Lung (tissue), 12 donors: ENCODE results near the gene MINDY4. TPM values are rescaled to one million over a fixed set of nuclear protein-coding genes. Genes with fewer than 3 reads are reported as not detected.
"Not testable (repeated sequence)": the region's sequence is repeated elsewhere in the genome, so short reads cannot be mapped to it uniquely, and the experiment has no call there.

Experiments used
- ATAC-seq: fragments of 200-7000 bp; cut with Tn5 transposase; one replicate; pipeline ENCODE4 v1.9.1; 2020; ENCODE audit warnings: moderate number of reproducible peaks; ENCODE audit not compliant: insufficient read depth, low FRiP score
- DNase-seq, 3 donors: peaks; one replicate each; pipeline ENCODE4 v3.0.0-alpha.2; 2013 to 2017
- H3K27ac ChIP-seq, 2 donors: one replicate each; pipeline ENCODE4 v1.5.1; 2013; ENCODE audit warnings: mild to moderate bottlenecking in 2 of 2, moderate library complexity in 2 of 2, control low read depth in 1 of 2, inconsistent platforms in 1 of 2, low read depth in 1 of 2, low read length in 1 of 2
- H3K27me3 ChIP-seq, 3 donors: one replicate each; pipeline ENCODE4 v1.5.1; 2013; ENCODE audit warnings: low read length in 2 of 3; ENCODE audit not compliant: control insufficient read depth in 3 of 3, insufficient read depth in 3 of 3
- H3K36me3 ChIP-seq, 4 donors: one replicate each; pipeline ENCODE4 v1.5.1; 2013; ENCODE audit warnings: low read length in 4 of 4, mild to moderate bottlenecking in 1 of 4, moderate library complexity in 1 of 4; ENCODE audit not compliant: control insufficient read depth in 4 of 4, insufficient read depth in 4 of 4
- H3K4me1 ChIP-seq, 5 donors: one replicate each; pipeline ENCODE4 v1.5.1; 2013; ENCODE audit warnings: low read length in 5 of 5, mild to moderate bottlenecking in 2 of 5, moderate library complexity in 1 of 5; ENCODE audit not compliant: control insufficient read depth in 5 of 5, insufficient read depth in 5 of 5
- H3K4me3 ChIP-seq: one replicate; pipeline ENCODE4 v1.5.1; 2013; ENCODE audit warnings: mild to moderate bottlenecking, control low read depth, moderate library complexity
- H3K9ac ChIP-seq, 2 donors: one replicate each; pipeline ENCODE4 v1.5.1; 2013; ENCODE audit warnings: low read length in 2 of 2, control low read depth in 1 of 2; ENCODE audit not compliant: insufficient read depth in 1 of 2
- H3K9me3 ChIP-seq, 4 donors: one replicate each; pipeline ENCODE4 v1.5.1; 2013; ENCODE audit warnings: low read length in 3 of 4, mild to moderate bottlenecking in 1 of 4, moderate library complexity in 1 of 4; ENCODE audit not compliant: control insufficient read depth in 4 of 4, insufficient read depth in 3 of 4
- WGBS, 2 donors: extraction: QIAGEN DNeasy Blood & Tissue Kit; methylation state at CpG; one replicate each; pipeline ENCODE4 v1.1.7; 2013; 5-methylcytosine and 5-hydroxymethylcytosine counted together
- polyA plus RNA-seq, 2 donors: library from polyadenylated mRNA; stranded (reverse); fragments of 200-250 nt; gene quantifications; one replicate each; pipeline ENCODE4 v1.2.1, GENCODE V29; 2013
- total RNA-seq, 2 donors: library from RNA; depleted of rRNA in 1 of 2; stranded (reverse); fragments of >200 nt in 1 of 2; gene quantifications; one replicate each; pipeline ENCODE4 v1.2.1, GENCODE V29; 2014 to 2021
- TF ChIP-seq, protein P1 (sequence below): IDR thresholded peaks from 2 replicates; pipeline ENCODE4 v1.5.1; 2012; ENCODE audit warnings: mild to moderate bottlenecking; ENCODE audit errors: control extremely low read depth, extremely low read depth
- donor health status: control.
- donor health status: control.
- donor health status: Bipolar disorder and iron deficiency.
- donor health status: healthy.
- donor health status: DM: yes; HTN: yes; CAD: no.

MINDY4 gene
- total and polyA plus RNA-seq, 4 donors, result 5.0 to 24.1 (median 10.7) TPM

DNA sequence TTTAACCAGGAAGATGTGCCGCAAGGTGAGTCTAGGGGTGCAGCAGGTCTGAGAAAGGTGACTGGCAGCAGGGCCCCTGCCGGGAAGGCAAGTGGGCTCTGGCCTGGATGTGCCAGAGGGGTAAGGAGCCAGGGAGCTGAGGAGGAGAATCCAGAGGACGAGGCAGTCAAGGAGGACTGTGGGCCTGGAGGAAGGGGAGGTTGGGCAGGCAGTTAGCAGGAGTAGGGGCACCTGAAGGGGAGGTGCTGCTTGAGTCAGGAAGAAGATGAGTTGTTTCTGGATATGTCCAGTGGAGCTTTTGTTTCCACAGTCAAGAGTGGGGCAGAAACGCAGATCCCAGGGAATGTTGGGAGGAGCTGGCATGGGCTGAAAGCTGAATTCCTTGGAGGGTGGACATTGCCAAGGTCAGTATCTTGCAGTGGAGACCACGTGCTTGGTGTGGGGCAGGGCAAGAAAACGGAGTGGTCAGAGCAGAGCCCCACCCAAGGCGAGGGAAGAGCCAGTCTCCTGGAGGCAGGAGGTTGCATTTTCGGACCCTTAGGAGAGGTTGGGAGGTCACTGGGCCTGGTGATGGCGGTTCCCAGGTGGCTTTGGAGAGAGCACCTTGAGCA lies 34.0 kb downstream of the MINDY4 start:
- Histone ChIP-seq H3K27ac (peak overlapping the region in 1 of 2 donors; percentile 30), H3K36me3 (peaks cover 0 to 17% (median 3%) of the 10 kb centered on the region in 4 donors), H3K4me1 (peaks cover 0 to 21% (median 7%) of the 10 kb centered on the region in 5 donors), H3K9me3 (no peaks in the 10 kb centered on the region), H3K4me3 (no peak overlapping the region), H3K27me3 (no peaks in the 10 kb centered on the region), H3K9ac (no peak overlapping the region)
- WGBS, 2 donors, result 87 to 93% methylated on average over 9 of the region's 9 CpGs
- no peak for DNase-seq
- ATAC-seq, result no peak
- TF ChIP-seq, protein P1, sequence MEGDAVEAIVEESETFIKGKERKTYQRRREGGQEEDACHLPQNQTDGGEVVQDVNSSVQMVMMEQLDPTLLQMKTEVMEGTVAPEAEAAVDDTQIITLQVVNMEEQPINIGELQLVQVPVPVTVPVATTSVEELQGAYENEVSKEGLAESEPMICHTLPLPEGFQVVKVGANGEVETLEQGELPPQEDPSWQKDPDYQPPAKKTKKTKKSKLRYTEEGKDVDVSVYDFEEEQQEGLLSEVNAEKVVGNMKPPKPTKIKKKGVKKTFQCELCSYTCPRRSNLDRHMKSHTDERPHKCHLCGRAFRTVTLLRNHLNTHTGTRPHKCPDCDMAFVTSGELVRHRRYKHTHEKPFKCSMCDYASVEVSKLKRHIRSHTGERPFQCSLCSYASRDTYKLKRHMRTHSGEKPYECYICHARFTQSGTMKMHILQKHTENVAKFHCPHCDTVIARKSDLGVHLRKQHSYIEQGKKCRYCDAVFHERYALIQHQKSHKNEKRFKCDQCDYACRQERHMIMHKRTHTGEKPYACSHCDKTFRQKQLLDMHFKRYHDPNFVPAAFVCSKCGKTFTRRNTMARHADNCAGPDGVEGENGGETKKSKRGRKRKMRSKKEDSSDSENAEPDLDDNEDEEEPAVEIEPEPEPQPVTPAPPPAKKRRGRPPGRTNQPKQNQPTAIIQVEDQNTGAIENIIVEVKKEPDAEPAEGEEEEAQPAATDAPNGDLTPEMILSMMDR, result no peak

DNA sequence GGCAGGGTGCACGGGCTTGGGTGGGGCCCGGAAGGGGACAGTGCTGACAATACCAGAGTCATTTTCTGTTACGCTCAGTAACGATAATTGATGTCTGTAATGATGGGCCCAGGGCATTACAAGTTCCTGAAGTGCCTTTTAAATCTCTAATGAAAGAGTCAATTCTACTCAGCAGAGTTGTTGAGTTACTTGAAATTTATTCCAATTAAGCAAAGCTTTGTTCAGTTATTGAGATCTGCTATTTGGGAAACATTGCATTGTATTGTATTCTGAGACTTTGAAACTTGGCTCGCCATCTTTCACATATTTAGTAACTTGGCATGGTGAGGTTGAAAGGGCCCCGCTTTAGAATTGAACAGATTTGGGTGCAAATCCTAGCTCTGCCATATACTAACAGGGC lies 34.7 kb downstream of the MINDY4 start:
- DNase-seq, result no peak
- Histone ChIP-seq H3K4me3 (no peak overlapping the region), H3K9me3 (no peaks in the 10 kb centered on the region), H3K27ac (no peak overlapping the region), H3K27me3 (no peaks in the 10 kb centered on the region), H3K36me3 (peaks cover 0 to 16% (median 3%) of the 10 kb centered on the region in 4 donors), H3K9ac (no peak overlapping the region), H3K4me1 (peaks cover 0 to 17% (median 7%) of the 10 kb centered on the region in 5 donors)
- TF ChIP-seq, protein P1, result no peak
- ATAC-seq, result no peak
- 89 to 95% methylated on average over 6 of the region's 6 CpGs for WGBS, 2 donors

DNA sequence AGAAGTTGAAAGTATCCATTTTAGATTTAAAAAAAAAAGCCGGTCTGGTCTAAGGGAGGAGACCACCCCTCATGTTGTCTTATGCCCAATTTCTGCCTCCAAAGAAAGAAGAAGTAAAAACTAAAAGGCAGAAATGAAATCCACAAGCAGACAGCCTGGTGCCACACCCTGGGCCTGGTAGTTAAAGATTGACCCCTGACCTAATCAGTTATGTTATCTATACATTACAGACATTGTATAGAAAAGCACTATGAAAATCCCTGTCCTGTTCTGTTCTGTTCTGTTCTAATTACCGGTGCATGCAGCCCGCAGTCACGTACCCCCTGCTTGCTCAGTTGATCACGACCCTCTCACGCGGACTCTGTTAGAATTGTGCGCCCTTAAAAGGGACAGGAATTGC lies 36.3 kb downstream of the MINDY4 start:
- 95 to 98% methylated on average over 8 of the region's 8 CpGs for WGBS, 2 donors
- not testable (repeated sequence) for ATAC-seq, DNase-seq, H3K9me3 ChIP-seq, H3K27ac ChIP-seq, H3K27me3 ChIP-seq, H3K36me3 ChIP-seq, H3K4me3 ChIP-seq, H3K9ac ChIP-seq
- peaks cover 0 to 17% (median 7%) of the 10 kb centered on the region in 5 donors for H3K4me1 ChIP-seq

DNA sequence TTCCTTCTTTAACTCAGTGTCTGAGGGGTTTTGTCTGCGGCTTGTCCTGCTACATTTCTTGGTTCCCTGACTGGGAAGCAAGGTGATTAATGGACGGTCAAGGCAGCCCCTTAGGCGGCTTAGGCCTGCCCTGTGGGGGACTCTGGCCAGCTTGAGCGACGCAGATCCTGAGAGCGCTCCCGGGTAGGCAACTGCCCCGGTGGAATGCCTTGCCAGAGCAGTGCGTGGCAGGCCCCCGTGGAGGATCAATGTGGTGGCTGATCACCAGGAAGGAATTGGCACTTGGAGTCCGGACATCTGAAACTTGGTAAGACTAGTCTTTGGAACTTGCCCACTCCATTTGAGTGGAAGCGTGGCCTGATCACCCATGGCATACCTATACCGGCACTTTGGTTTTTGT lies 36.7 kb downstream of the MINDY4 start:
- 93 to 98% methylated on average over 13 of the region's 13 CpGs for WGBS, 2 donors
- H3K9ac ChIP-seq, H3K36me3 ChIP-seq, H3K27me3 ChIP-seq, ATAC-seq, H3K4me3 ChIP-seq, DNase-seq, H3K9me3 ChIP-seq, H3K27ac ChIP-seq: not testable (repeated sequence)
- H3K4me1 ChIP-seq, result peaks cover 0 to 19% (median 7%) of the 10 kb centered on the region in 5 donors
